H9 (cell line): ENCODE data around the gene TNIK. TPM values are rescaled to one million over a fixed set of nuclear protein-coding genes. Genes with fewer than 3 reads are reported as not detected.

Experiments used
- DNase-seq: peaks from one replicate; pipeline ENCODE4 v3.0.0-alpha.2; 2017
- H2AFZ ChIP-seq: one replicate; pipeline ENCODE4 v1.6.1; 2013; ENCODE audit warnings: mild to moderate bottlenecking, low read length, control low read depth, moderate library complexity
- H2AK5ac ChIP-seq: 2 replicates; pipeline ENCODE4 v1.6.1; 2013; ENCODE audit warnings: low read length, control low read depth, mixed read lengths; ENCODE audit not compliant: insufficient read length
- H2BK120ac ChIP-seq: one replicate; pipeline ENCODE4 v1.6.1; 2013; ENCODE audit warnings: low read depth, mild to moderate bottlenecking, low read length, control low read depth, inconsistent platforms; ENCODE audit not compliant: poor library complexity, severe bottlenecking
- H2BK12ac ChIP-seq: 2 replicates; pipeline ENCODE4 v1.6.1; 2013; ENCODE audit warnings: low read length, control low read depth, mixed read lengths, low read depth; ENCODE audit not compliant: insufficient read length
- H2BK15ac ChIP-seq: 2 replicates; pipeline ENCODE4 v1.6.1; 2013; ENCODE audit warnings: low read depth, low read length, control low read depth
- H2BK20ac ChIP-seq: one replicate; pipeline ENCODE4 v1.6.1; 2013; ENCODE audit warnings: low read depth, mild to moderate bottlenecking, low read length, control low read depth, inconsistent platforms; ENCODE audit not compliant: poor library complexity, severe bottlenecking
- H2BK5ac ChIP-seq: 2 replicates; pipeline ENCODE4 v1.6.1; 2013; ENCODE audit warnings: low read length, control low read depth, mixed read lengths; ENCODE audit not compliant: insufficient read length
- H3K14ac ChIP-seq: 2 replicates; pipeline ENCODE4 v1.6.1; 2013; ENCODE audit warnings: low read length, control low read depth; ENCODE audit not compliant: insufficient read depth
- H3K18ac ChIP-seq: 2 replicates; pipeline ENCODE4 v1.6.1; 2013; ENCODE audit warnings: low read depth, mild to moderate bottlenecking, mixed read lengths, low read length, control low read depth; ENCODE audit not compliant: insufficient read length
- H3K23ac ChIP-seq: 2 replicates; pipeline ENCODE4 v1.6.1; 2013; ENCODE audit warnings: low read length, control low read depth, mixed read lengths, low read depth; ENCODE audit not compliant: insufficient read length
- H3K23me2 ChIP-seq: 2 replicates; pipeline ENCODE4 v1.6.1; 2013; ENCODE audit warnings: low read depth, mild to moderate bottlenecking, mixed read lengths, low read length, control low read depth; ENCODE audit not compliant: insufficient read length, poor library complexity, severe bottlenecking
- H3K27ac ChIP-seq: 2 replicates; pipeline ENCODE4 v1.5.1; 2013; ENCODE audit warnings: low read length, control low read depth, mixed read lengths, low read depth; ENCODE audit not compliant: insufficient read length
- H3K27me3 ChIP-seq: 2 replicates; pipeline ENCODE4 v1.6.1; 2013; ENCODE audit warnings: low read length, control low read depth, inconsistent platforms; ENCODE audit not compliant: insufficient read depth
- H3K4ac ChIP-seq: 2 replicates; pipeline ENCODE4 v1.6.1; 2013; ENCODE audit warnings: low read depth, mild to moderate bottlenecking, control low read depth, inconsistent platforms, low read length, moderate library complexity
- H3K4me1 ChIP-seq: 2 replicates; pipeline ENCODE4 v1.6.1; 2013; ENCODE audit warnings: low read length, control low read depth, inconsistent platforms; ENCODE audit not compliant: insufficient read depth
- H3K4me2 ChIP-seq: 2 replicates; pipeline ENCODE4 v1.6.1; 2013; ENCODE audit warnings: low read length, control low read depth, mixed read lengths; ENCODE audit not compliant: insufficient read length, insufficient read depth
- H3K56ac ChIP-seq: 2 replicates; pipeline ENCODE4 v1.6.1; 2013; ENCODE audit warnings: low read depth, mild to moderate bottlenecking, mixed read lengths, low read length, control low read depth; ENCODE audit not compliant: insufficient read length
- H3K79me1 ChIP-seq: 2 replicates; pipeline ENCODE4 v1.6.1; 2013; ENCODE audit warnings: low read depth, mild to moderate bottlenecking, moderate library complexity, low read length, control low read depth, inconsistent platforms; ENCODE audit not compliant: insufficient read depth, poor library complexity, severe bottlenecking
- H3K79me2 ChIP-seq: 2 replicates; pipeline ENCODE4 v1.6.1; 2013; ENCODE audit warnings: low read length, control low read depth, inconsistent platforms; ENCODE audit not compliant: insufficient read depth
- H3K9ac ChIP-seq: 2 replicates; pipeline ENCODE4 v1.6.1; 2013; ENCODE audit warnings: low read length, control low read depth, mixed read lengths; ENCODE audit not compliant: insufficient read length; ENCODE audit errors: extremely low read depth
- H3K9me3 ChIP-seq: one replicate; pipeline ENCODE4 v1.6.1; 2013; ENCODE audit warnings: low read depth, low read length, inconsistent platforms; ENCODE audit not compliant: control insufficient read depth
- H3T11ph ChIP-seq: one replicate; pipeline ENCODE4 v1.6.1; 2013; ENCODE audit warnings: mild to moderate bottlenecking, low read length, control low read depth, inconsistent platforms
- H4K20me1 ChIP-seq: one replicate; pipeline ENCODE4 v1.6.1; 2013; ENCODE audit not compliant: control insufficient read depth, insufficient read length, insufficient read depth
- H4K5ac ChIP-seq: 2 replicates; pipeline ENCODE4 v1.6.1; 2013; ENCODE audit warnings: low read depth, mild to moderate bottlenecking, mixed read lengths, low read length, control low read depth; ENCODE audit not compliant: insufficient read length
- H4K8ac ChIP-seq: replicated peaks from 2 replicates; pipeline ENCODE4 v1.6.1; 2013; ENCODE audit warnings: low read length, control low read depth, mixed read lengths, low read depth; ENCODE audit not compliant: insufficient read length
- H4K91ac ChIP-seq: 2 replicates; pipeline ENCODE4 v1.6.1; 2013; ENCODE audit warnings: low read depth, mild to moderate bottlenecking, moderate library complexity, mixed read lengths, low read length, control low read depth; ENCODE audit not compliant: insufficient read length
- H3K27ac Mint-ChIP-seq, 3 experiments: 2 replicates in 2 of 3; 3 replicates in 1 of 3; pipeline ENCODE4 v1.8.0; 2020 to 2021; ENCODE audit warnings: mixed read lengths in 3 of 3, mild to moderate bottlenecking in 1 of 3, moderate library complexity in 1 of 3
- H3K27me3 Mint-ChIP-seq: 2 replicates; pipeline ENCODE4 v1.8.0; 2021; ENCODE audit warnings: low read depth, mild to moderate bottlenecking, moderate library complexity, mixed read lengths
- H3K36me3 Mint-ChIP-seq, 3 experiments: 2 replicates in 2 of 3; 3 replicates in 1 of 3; pipeline ENCODE4 v1.8.0; 2020 to 2021; ENCODE audit warnings: low read depth in 3 of 3, mixed read lengths in 3 of 3; ENCODE audit not compliant: insufficient read depth in 1 of 3
- H3K4me1 Mint-ChIP-seq, 2 experiments: 2 replicates each; pipeline ENCODE4 v1.8.0; 2020; ENCODE audit warnings: mixed read lengths in 2 of 2
- H3K4me3 Mint-ChIP-seq, 2 experiments: 2 replicates in 1 of 2; 3 replicates in 1 of 2; pipeline ENCODE4 v1.8.0; 2020 to 2021; ENCODE audit warnings: mild to moderate bottlenecking in 2 of 2, mixed read lengths in 2 of 2, moderate library complexity in 1 of 2
- H3K9me3 Mint-ChIP-seq, 2 experiments: 2 replicates in 1 of 2; 3 replicates in 1 of 2; pipeline ENCODE4 v1.8.0; 2020; ENCODE audit warnings: mild to moderate bottlenecking in 2 of 2, mixed read lengths in 2 of 2, moderate library complexity in 1 of 2
- WGBS: extraction: QIAGEN DNeasy Blood & Tissue Kit; methylation state at CpG from one replicate; pipeline ENCODE4 v1.1.7; 2013; ENCODE audit warnings: missing lambda C conversion rate, low lambda C conversion rate, mixed read lengths; ENCODE audit not compliant: insufficient read length; ENCODE audit errors: extremely low coverage; 5-methylcytosine and 5-hydroxymethylcytosine counted together
- total RNA-seq: library from RNA; stranded (reverse); gene quantifications from 2 replicates; pipeline ENCODE4 v1.2.1, GENCODE V29; 2021
- TF ChIP-seq, protein P1 (sequence below): fragments of 200-600 bp; sonication (generic); conservative IDR thresholded peaks from 3 replicates; pipeline ENCODE4 v1.8.0; 2021; ENCODE audit warnings: antibody characterized with exemption, mild to moderate bottlenecking

The TNIK gene
- total RNA-seq, 1 experiment from 2014 or later: 15.9 TPM

DNA sequence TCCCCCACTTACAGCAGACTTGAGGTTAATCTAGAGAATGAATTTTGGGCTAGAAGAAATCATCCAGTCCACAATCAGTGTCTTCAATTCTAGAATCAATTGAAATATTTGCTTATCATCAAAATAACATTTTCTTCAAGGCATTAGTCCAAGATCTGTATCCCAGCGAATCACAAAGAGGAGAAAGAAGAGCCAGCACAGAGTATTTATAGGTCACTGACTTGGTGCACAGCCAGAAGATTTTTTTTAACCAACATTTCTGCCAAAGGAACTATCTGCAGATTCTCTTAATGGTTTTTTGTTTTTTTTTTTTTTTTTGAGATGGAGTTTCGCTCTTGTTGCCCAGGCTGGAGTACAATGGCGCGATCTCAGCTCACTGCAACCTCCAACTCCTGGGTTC, 178.2 kb downstream of the TNIK start:
- Histone ChIP-seq H3K27ac (no peak overlapping the region), H3K79me2 (peaks cover 4% of the 10 kb centered on the region; the same call in 1 of the 2 replicates), H3K4me2 (no peak overlapping the region), H4K20me1 (no peaks in the 10 kb centered on the region), H2BK12ac (no peak overlapping the region), H3K14ac (no peak overlapping the region), H3K9me3 (no peaks in the 10 kb centered on the region), H3K56ac (no peak overlapping the region), H3K4me1 (peaks cover 3% of the 10 kb centered on the region), H3K4ac (no peak overlapping the region), H2AFZ (no peak overlapping the region), H4K8ac (no peak overlapping the region), H3K79me1 (no peaks in the 10 kb centered on the region), H3K23ac (no peak overlapping the region), H3K27me3 (no peaks in the 10 kb centered on the region), H3K18ac (no peak overlapping the region), H2BK15ac (no peak overlapping the region), H2BK5ac (no peak overlapping the region), H3K23me2 (no peaks in the 10 kb centered on the region), H2AK5ac (no peak overlapping the region), H2BK120ac (no peak overlapping the region), H3K9ac (no peak overlapping the region), H2BK20ac (no peak overlapping the region), H4K91ac (no peak overlapping the region), H4K5ac (no peak overlapping the region), H3T11ph (no peak overlapping the region)
- Mint-ChIP-seq H3K4me1 (peaks cover 14 to 32% of the 10 kb centered on the region in 2 experiments), H3K9me3 (no peaks in the 10 kb centered on the region), H3K27me3 (no peaks in the 10 kb centered on the region), H3K27ac (no peak overlapping the region), H3K4me3 (no peak overlapping the region), H3K36me3 (no peaks in the 10 kb centered on the region)
- TF ChIP-seq, protein P1, sequence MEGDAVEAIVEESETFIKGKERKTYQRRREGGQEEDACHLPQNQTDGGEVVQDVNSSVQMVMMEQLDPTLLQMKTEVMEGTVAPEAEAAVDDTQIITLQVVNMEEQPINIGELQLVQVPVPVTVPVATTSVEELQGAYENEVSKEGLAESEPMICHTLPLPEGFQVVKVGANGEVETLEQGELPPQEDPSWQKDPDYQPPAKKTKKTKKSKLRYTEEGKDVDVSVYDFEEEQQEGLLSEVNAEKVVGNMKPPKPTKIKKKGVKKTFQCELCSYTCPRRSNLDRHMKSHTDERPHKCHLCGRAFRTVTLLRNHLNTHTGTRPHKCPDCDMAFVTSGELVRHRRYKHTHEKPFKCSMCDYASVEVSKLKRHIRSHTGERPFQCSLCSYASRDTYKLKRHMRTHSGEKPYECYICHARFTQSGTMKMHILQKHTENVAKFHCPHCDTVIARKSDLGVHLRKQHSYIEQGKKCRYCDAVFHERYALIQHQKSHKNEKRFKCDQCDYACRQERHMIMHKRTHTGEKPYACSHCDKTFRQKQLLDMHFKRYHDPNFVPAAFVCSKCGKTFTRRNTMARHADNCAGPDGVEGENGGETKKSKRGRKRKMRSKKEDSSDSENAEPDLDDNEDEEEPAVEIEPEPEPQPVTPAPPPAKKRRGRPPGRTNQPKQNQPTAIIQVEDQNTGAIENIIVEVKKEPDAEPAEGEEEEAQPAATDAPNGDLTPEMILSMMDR: no peak
- WGBS: no CpG with 5 or more reads among the region's 4 CpGs
- no peak for DNase-seq
